Natural killer cell (primary cell): ENCODE measurements around the gene FKBP1B. TPM values are rescaled to one million over a fixed set of nuclear protein-coding genes. Genes with fewer than 3 reads are reported as not detected.
"Not testable (repeated sequence)": the region's sequence is repeated elsewhere in the genome, so short reads cannot be mapped to it uniquely, and the experiment has no call there.

Experiments
- ATAC-seq, 3 donors: fragments of 150-1000 bp in 2 of 3; fragments of 200-7000 bp in 1 of 3; cut with Tn5 transposase; 1 replicate in 1 of 3; 2 replicates in 2 of 3; pipeline ENCODE4 v1.10.0; 2021; ENCODE audit warnings: mild to moderate bottlenecking in 2 of 3, moderate library complexity in 2 of 3
- DNase-seq, 2 donors: peaks; one replicate each; pipeline versions ENCODE4 v3.0.0 to v3.0.0-alpha.2; 2013 to 2021; ENCODE audit warnings: mixed read lengths in 1 of 2
- H3K27ac ChIP-seq: one replicate; pipeline ENCODE4 v1.5.1; 2013; ENCODE audit warnings: mild to moderate bottlenecking, low read length
- H3K27me3 ChIP-seq: one replicate; pipeline ENCODE4 v1.6.1; 2013; ENCODE audit warnings: low read length; ENCODE audit not compliant: control insufficient read depth, insufficient read depth
- H3K36me3 ChIP-seq: one replicate; pipeline ENCODE4 v1.6.1; 2013; ENCODE audit warnings: low read length; ENCODE audit not compliant: control insufficient read depth, insufficient read depth
- H3K4me1 ChIP-seq: one replicate; pipeline ENCODE4 v1.6.1; 2013; ENCODE audit warnings: low read length; ENCODE audit not compliant: control insufficient read depth, insufficient read depth
- H3K4me3 ChIP-seq: one replicate; pipeline ENCODE4 v1.5.1; 2013; ENCODE audit warnings: low read length
- H3K9me3 ChIP-seq: one replicate; pipeline ENCODE4 v1.6.1; 2013; ENCODE audit warnings: low read length; ENCODE audit not compliant: control insufficient read depth, insufficient read depth
- H3K27ac Mint-ChIP-seq, 2 donors: one replicate each; pipeline ENCODE4 v1.8.0; 2022; ENCODE audit warnings: mild to moderate bottlenecking in 2 of 2, mixed read lengths in 2 of 2, moderate library complexity in 1 of 2
- H3K27me3 Mint-ChIP-seq, 2 donors: one replicate each; pipeline ENCODE4 v1.8.0; 2022; ENCODE audit warnings: low read depth in 2 of 2, mixed read lengths in 2 of 2
- H3K36me3 Mint-ChIP-seq: one replicate; pipeline ENCODE4 v1.8.0; 2022; ENCODE audit warnings: mixed read lengths
- H3K4me1 Mint-ChIP-seq, 2 donors: one replicate each; pipeline ENCODE4 v1.8.0; 2022; ENCODE audit warnings: mixed read lengths in 2 of 2
- H3K4me3 Mint-ChIP-seq: one replicate; pipeline ENCODE4 v1.8.0; 2022; ENCODE audit warnings: mild to moderate bottlenecking, moderate library complexity, mixed read lengths
- H3K9me3 Mint-ChIP-seq, 2 donors: one replicate each; pipeline ENCODE4 v1.8.0; 2022; ENCODE audit warnings: mixed read lengths in 2 of 2
- CTCF ChIP-seq: fragments of 200-600 bp; IDR thresholded peaks from one replicate; pipeline ENCODE4 v1.8.0; 2022; ENCODE audit warnings: antibody characterized with exemption
- WGBS: methylation state at CpG from one replicate; pipeline ENCODE4 v1.1.7; 2013; ENCODE audit warnings: missing lambda C conversion rate; ENCODE audit not compliant: insufficient coverage; 5-methylcytosine and 5-hydroxymethylcytosine counted together
- intact Hi-C: fragments of 100-400 bp; cut with micrococcal nuclease; formaldehyde crosslinking; loops from one replicate; pipeline ENCODE4 v1.14.2; 2022
- total RNA-seq, 4 donors: library from RNA; stranded (reverse); fragments of 120-200 nt in 1 of 4; gene quantifications; one replicate each; pipeline versions ENCODE4 v1.2.3 to v1.2.4, GENCODE V29; 2013 to 2022

The FKBP1B gene
- total RNA-seq, 3 donors from 2014 or later (not counting 1 experiment from before 2014, with no cell fraction given): 1.5 to 3.4 (median 3.3) TPM

- Mint-ChIP-seq H3K27ac (no peak overlapping the region), H3K9me3 (no peaks in the 10 kb centered on the region), H3K36me3 (no peaks in the 10 kb centered on the region), H3K27me3 (peaks cover 14 to 21% of the 10 kb centered on the region in 2 donors), H3K4me1 (peaks cover 13 to 20% of the 10 kb centered on the region in 2 donors), H3K4me3 (no peak overlapping the region)
- WGBS: 75% methylated on average over 9 of the region's 9 CpGs
- intact Hi-C loops: no loop called here
- ATAC-seq (no peak), DNase-seq (no peak)
- H3K27ac ChIP-seq: no peak overlapping the region
- H3K4me3 ChIP-seq: no peak overlapping the region
- H3K27me3 ChIP-seq: peaks cover 19% of the 10 kb centered on the region
- no peaks in the 10 kb centered on the region for H3K36me3 ChIP-seq
- no peak for TF ChIP-seq CTCF
- no peaks in the 10 kb centered on the region for H3K9me3 ChIP-seq
- peaks cover 21% of the 10 kb centered on the region for H3K4me1 ChIP-seq
Measured at GRCh38 chr2:24012521-24013188, 36.9 kb upstream of the FKBP1B start.

GRCh38 chr2:24014902-24015301 is 34.6 kb upstream of the FKBP1B start:
- H3K9me3 ChIP-seq, H3K36me3 ChIP-seq, H3K27ac ChIP-seq, intact Hi-C loops, H3K27ac Mint-ChIP-seq, H3K4me3 ChIP-seq, DNase-seq, ATAC-seq, H3K9me3 Mint-ChIP-seq, H3K4me3 Mint-ChIP-seq, H3K36me3 Mint-ChIP-seq: not testable (repeated sequence)
- Histone ChIP-seq H3K4me1 (peaks cover 15% of the 10 kb centered on the region), H3K27me3 (peaks cover 12% of the 10 kb centered on the region)
- peaks cover 13 to 20% of the 10 kb centered on the region in 2 donors for H3K4me1 Mint-ChIP-seq
- 90% methylated on average over 4 of the region's 6 CpGs for WGBS
- H3K27me3 Mint-ChIP-seq: peaks cover 14 to 21% of the 10 kb centered on the region in 2 donors

DNA sequence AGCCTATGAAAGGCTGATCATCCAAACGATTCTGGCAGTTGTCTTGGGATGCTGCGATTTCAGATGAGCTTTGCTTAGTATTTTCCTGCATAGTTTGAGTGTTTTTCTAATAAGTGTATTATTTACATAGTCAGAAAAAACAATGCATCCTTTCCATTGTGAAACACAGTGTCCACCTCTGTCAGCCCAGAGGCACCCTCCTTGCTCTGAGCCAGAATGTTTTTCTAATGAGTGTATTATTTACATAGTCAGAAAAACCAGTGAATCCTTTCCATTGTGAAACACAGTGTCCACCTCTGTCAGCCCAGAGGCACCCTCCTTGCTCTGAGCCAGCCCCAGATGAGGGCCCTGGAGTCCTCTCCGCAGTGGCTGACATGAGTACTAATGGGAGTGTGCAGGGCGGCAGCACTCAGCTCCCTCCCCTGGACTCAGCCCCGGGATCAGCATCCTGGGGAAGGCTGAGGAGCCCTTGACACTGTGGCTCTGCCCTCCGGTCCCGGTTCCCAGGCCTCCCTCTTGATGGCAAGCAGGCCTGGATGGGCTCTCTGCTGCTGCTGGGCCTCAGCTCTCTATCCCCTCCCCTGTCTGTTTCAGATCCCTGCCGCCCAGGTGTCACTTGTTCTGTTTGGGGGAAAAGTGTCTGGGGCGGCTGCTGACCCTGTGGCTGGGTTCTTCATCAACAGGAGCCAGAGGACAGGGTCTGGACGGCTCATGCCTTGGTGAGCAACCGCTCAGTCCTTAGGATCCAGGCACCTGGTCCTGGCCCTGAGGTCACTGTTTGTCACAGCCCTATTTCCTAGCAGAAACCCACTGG is 33.8 kb upstream of the FKBP1B start:
- no peaks in the 10 kb centered on the region for H3K9me3 ChIP-seq
- Mint-ChIP-seq H3K9me3 (no peaks in the 10 kb centered on the region), H3K27me3 (peaks cover 14 to 19% of the 10 kb centered on the region in 2 donors), H3K27ac (no peak overlapping the region), H3K36me3 (no peaks in the 10 kb centered on the region), H3K4me3 (no peak overlapping the region), H3K4me1 (peaks cover 12 to 18% of the 10 kb centered on the region in 2 donors)
- H3K4me1 ChIP-seq: peaks cover 7% of the 10 kb centered on the region
- no peak overlapping the region for H3K4me3 ChIP-seq
- ATAC-seq: no peak
- DNase-seq: no peak
- H3K27me3 ChIP-seq: peaks cover 5% of the 10 kb centered on the region
- TF ChIP-seq CTCF: no peak
- H3K27ac ChIP-seq: no peak overlapping the region
- WGBS: 94% methylated on average over 10 of the region's 11 CpGs
- intact Hi-C loops: no loop called here
- H3K36me3 ChIP-seq: no peaks in the 10 kb centered on the region

DNA sequence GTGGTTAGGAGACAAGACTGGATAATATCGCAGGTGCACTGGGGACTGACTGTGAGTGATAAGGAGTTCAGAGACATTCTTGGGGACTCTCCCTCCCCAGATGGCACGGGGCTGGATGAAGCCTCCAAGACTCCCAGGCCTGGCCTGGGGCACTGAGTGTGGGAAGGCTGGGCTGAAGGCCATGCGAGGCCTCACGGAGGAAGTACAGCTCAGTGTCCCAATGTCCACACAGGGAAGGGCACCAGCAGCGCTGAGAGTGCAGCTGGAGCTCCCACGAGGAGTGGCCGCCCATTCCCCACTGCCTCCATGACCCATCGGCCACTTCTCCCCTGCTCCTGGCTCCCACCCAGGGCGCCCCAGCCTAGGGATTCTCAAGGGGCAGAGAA is 33.2 kb upstream of the FKBP1B start:
- intact Hi-C loops: no loop called here
- Histone ChIP-seq H3K27me3 (no peaks in the 10 kb centered on the region), H3K4me1 (peaks cover 1% of the 10 kb centered on the region), H3K36me3 (no peaks in the 10 kb centered on the region), H3K27ac (no peak overlapping the region), H3K4me3 (no peak overlapping the region), H3K9me3 (no peaks in the 10 kb centered on the region)
- Mint-ChIP-seq H3K27me3 (peaks cover 11 to 13% of the 10 kb centered on the region in 2 donors), H3K4me3 (no peak overlapping the region), H3K9me3 (no peaks in the 10 kb centered on the region), H3K36me3 (no peaks in the 10 kb centered on the region), H3K4me1 (peaks cover 6 to 12% of the 10 kb centered on the region in 2 donors), H3K27ac (no peak overlapping the region)
- no peak for TF ChIP-seq CTCF
- 95% methylated on average over 9 of the region's 9 CpGs for WGBS
- no peak for ATAC-seq
- DNase-seq: no peak
